Measurements from ENCODE around the gene PGD.
"Not testable (repeated sequence)": the region's sequence is repeated elsewhere in the genome, so short reads cannot be mapped to it uniquely, and the experiment has no call there.

The PGD gene

DNA sequence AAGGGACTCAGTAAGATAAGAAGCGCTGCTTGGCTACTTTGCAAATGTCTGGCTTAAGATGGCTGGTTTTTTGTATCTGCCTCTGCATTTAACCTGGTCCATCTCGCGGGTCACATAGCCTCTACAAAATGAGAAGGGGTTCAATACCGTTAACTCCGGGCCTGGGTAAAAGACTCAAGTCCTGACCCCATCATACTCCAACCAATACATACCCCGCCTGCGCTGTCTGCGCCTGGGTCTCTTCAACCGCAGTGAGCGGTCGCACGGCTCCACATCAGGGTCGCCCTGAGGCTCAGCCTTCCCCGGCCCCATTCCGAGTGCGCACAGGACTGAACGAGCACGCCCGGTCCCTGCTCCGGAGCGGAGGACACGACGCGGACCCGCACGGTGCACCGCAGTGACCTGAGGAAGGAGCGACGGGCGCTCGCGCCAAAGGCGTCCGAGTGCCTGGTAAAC lies 558 bp upstream of the PGD start:
- in situ Hi-C loops (cut with MboI; ENCODE audit: low sequenced_read_pairs) = no loop called here

DNA sequence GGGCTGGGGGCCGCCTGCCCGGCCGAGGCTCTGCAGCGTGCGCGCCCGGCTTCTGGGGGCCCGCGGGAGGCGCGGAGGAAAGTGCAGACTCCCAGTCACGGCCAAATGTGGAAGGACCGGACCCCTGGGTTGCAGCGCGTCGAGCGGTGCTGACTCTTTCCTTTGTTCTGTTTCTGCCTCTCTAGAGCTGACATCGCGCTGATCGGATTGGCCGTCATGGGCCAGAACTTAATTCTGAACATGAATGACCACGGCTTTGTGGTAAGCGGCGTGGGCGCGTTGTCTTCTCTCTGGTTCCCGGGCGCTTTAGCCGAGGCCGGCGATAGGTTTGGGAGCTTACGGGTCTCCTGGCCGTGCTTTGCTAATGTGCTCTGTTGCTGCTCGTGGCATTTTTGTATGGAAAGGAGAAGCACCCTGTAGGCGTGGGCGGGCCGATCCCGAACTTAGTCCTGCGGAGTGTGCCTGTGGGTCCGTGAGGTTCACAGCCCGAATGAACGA lies 629 bp downstream of the PGD start:
- in situ Hi-C loops (cut with MboI; ENCODE audit: low sequenced_read_pairs) = no loop called here

DNA sequence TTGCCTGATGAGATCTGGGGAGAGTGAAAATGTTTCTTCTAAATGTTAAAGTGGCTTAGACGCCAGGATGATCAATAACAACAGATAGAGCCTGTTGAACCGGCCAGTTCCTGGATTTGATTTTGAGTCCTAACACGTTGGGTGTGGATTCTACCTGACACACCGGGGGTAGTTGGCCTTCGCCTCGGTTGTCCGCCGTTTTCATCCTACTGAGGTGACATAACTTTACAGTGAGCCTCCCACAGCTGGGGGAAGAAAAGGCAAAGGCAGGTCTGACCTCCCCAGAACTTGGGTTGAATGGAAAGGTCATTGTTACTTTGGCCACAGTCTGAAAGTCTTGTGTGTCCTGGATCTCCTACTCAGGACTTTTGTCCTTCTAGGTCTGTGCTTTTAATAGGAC lies 1.1 kb downstream of the PGD start:
- in situ Hi-C loops (cut with MboI; ENCODE audit: low sequenced_read_pairs) = no loop called here

GRCh38 chr1:10401281-10401680 lies 2.4 kb downstream of the PGD start:
- in situ Hi-C loops (cut with MboI; ENCODE audit: low sequenced_read_pairs) = no loop called here

GRCh38 chr1:10402729-10403274 lies 3.9 kb downstream of the PGD start:
- in situ Hi-C loops (cut with MboI; ENCODE audit: low sequenced_read_pairs) = no loop called here

- in situ Hi-C loops (cut with MboI; ENCODE audit: low sequenced_read_pairs) = no loop called here
Measured at GRCh38 chr1:10407201-10407600, 8.3 kb downstream of the PGD start.

- in situ Hi-C loops (cut with MboI; ENCODE audit: low sequenced_read_pairs) = no loop called here
Measured at GRCh38 chr1:10415211-10415930, 16.5 kb downstream of the PGD start.

GRCh38 chr1:10415967-10416366 lies 17.1 kb downstream of the PGD start:
- in situ Hi-C loops (cut with MboI; ENCODE audit: low sequenced_read_pairs) = not testable (repeated sequence)

GRCh38 chr1:10418741-10419140 lies 19.9 kb downstream of the PGD start:
- in situ Hi-C loops (cut with MboI; ENCODE audit: low sequenced_read_pairs) = not testable (repeated sequence)

DNA sequence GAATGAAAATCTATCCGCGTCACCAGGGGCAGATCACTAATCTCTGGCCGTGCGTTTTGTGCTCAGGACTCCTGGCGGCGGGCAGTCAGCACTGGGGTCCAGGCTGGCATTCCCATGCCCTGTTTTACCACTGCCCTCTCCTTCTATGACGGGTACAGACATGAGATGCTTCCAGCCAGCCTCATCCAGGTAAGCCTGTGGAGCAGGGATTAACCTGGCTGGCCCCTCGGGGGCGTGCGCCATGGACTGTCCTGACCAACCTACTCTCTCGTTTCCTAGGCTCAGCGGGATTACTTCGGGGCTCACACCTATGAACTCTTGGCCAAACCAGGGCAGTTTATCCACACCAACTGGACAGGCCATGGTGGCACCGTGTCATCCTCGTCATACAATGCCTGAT lies 20.5 kb downstream of the PGD start:
- in situ Hi-C loops (cut with MboI; ENCODE audit: low sequenced_read_pairs) = no loop called here

GRCh38 chr1:10421637-10422036 lies 22.8 kb downstream of the PGD start:
- in situ Hi-C loops (cut with MboI; ENCODE audit: low sequenced_read_pairs) = no loop called here

DNA sequence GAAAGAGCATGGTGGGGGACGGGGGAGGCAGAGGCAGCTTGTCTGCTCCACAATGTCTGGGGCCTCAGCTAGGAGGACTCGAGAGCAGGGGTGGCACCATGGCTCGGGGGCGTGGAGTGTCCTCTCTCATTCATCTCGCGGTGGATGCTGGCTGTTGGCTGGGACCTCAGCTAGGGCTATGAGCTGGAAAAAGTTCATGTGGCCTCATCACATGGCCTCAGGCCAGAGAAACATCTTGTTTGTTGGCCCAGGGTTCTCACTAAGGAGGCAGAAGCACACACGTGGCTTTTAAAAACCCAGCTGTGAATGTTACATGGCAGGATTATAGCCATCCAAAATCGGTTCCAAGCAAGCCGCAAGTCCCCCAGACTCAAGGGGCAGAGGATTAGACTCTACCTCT lies 25.2 kb downstream of the PGD start:
- in situ Hi-C loops (cut with MboI; ENCODE audit: low sequenced_read_pairs) = no loop called here

- in situ Hi-C loops (cut with MboI; ENCODE audit: low sequenced_read_pairs) = no loop called here
Measured at GRCh38 chr1:10424651-10425050, 25.8 kb downstream of the PGD start.

DNA sequence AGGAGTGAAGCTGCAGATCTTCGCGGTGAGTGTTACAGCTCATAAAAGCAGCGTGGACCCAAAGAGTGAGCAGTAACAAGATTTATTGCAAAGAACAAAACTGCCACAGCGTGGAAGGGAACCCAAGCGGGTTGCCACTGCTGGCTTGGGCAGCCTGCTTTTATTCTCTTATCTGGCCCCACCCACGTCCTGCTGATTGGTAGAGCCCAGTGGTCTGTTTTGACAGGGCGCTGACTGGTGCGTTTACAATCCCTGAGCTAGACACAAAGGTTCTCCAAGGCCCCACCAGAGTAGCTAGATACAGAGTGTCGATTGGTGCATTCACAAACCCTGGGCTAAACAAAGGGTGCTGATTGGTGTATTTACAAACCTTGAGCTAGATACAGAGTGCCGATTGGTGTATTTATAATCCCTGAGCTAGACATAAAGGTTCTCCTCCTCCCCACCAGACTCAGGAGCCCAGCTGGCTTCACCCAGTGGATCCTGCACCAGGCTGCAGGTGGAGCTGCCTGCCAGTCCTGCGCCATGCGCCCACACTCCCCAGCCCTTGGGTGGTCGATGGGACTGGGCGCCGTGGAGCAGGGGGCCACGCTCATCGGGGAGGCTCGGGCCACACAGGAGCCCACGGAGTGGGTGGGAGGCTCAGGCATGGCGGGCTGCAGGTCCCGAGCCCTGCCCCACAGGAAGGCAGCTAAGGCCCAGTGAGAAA lies 27.1 kb downstream of the PGD start:
- in situ Hi-C loops (cut with MboI; ENCODE audit: low sequenced_read_pairs) = not testable (repeated sequence)

- in situ Hi-C loops (cut with MboI; ENCODE audit: low sequenced_read_pairs) = not testable (repeated sequence)
Measured at GRCh38 chr1:10426535-10426848, 27.6 kb downstream of the PGD start.

DNA sequence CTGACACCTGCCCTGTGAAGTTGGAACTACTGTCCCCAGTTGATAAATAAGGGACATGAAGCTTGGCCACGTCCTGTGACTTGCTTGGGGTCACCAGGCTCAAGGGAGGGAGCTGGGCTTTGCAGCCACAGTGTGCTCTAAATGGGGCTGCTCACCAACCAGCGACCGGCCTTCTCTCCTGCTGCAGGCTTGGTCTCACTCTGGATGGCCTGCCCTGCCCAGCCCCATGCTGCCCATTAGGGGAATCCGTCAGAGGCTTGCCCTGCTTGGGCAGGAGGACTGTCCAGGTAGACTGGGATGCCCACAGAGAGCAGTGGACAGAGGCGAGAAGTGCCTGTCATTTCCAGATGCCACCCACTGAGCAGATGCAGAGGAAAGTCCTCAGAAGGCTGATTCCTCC lies 30.1 kb downstream of the PGD start:
- in situ Hi-C loops (cut with MboI; ENCODE audit: low sequenced_read_pairs) = no loop called here

DNA sequence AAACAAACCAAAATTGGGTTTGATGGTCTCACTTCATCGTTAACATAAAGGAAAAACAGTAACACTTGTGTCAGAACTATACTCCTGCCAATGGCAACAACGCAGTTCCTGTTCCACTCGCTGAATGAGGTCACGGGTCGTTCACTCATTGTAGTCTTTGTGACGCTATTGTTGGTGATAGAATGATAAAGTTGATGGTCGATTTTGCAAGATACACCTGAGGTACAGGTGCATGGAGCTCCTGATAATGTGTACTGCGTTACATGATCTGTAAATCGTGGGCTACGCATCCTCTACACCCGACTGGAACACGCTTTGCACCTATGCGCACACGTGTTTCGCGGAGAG lies 31.0 kb downstream of the PGD start:
- in situ Hi-C loops (cut with MboI; ENCODE audit: low sequenced_read_pairs) = no loop called here

- in situ Hi-C loops (cut with MboI; ENCODE audit: low sequenced_read_pairs) = no loop called here
Measured at GRCh38 chr1:10430216-10431069, 31.6 kb downstream of the PGD start, which contains the start of gene CENPS. Gene CENPS (plus strand): TSS chr1:10430433. CDS start chr1:10430518, 85 bp downstream.

- in situ Hi-C loops (cut with MboI; ENCODE audit: low sequenced_read_pairs) = no loop called here
Measured at GRCh38 chr1:10431070-10431730, 32.3 kb downstream of the PGD start.

- in situ Hi-C loops (cut with MboI; ENCODE audit: low sequenced_read_pairs) = no loop called here
Measured at GRCh38 chr1:10432910-10433700, 34.2 kb downstream of the PGD start.

Data from HL-60/S4 treated with retinoic acid at 250 ng/mL for 4 days and 3 days (cell line).